ENCODE data around the gene FBXL7. TPM values are rescaled to one million over a fixed set of nuclear protein-coding genes. Genes with fewer than 3 reads are reported as not detected.

FBXL7 gene
- total RNA-seq, 5 donors from 2014 or later (not counting 1 experiment from before 2014, with no cell fraction given) = 0.06 to 0.07 TPM; not detected in 3

GRCh38 chr5:15564957-15565356 is 65.0 kb downstream of the FBXL7 start:
- Histone ChIP-seq H3K27ac (ENCODE audit: low read length) (no peak overlapping the region), H3K27me3 (replicated peaks in 1 of 2; ENCODE audit: control insufficient read depth in 2 of 2, extremely low read depth in 1 of 2, insufficient read depth in 2 of 2, low read length in 1 of 2) (no peaks in the 10 kb centered on the region), H3K9me3 (no peaks in the 10 kb centered on the region), H3K36me3 (ENCODE audit: control insufficient read depth in 2 of 2, extremely low read depth in 1 of 2, insufficient read depth in 1 of 2, low read length in 1 of 2) (no peaks in the 10 kb centered on the region), H3K4me1 (ENCODE audit: control insufficient read depth in 1 of 2, extremely low read depth in 1 of 2, insufficient read depth in 2 of 2, low read length in 2 of 2) (no peaks in the 10 kb centered on the region), H3K4me3 (ENCODE audit: control insufficient read depth in 1 of 2, extremely low read depth in 1 of 2, low read length in 1 of 2) (no peak overlapping the region)
- no peak overlapping the region for H3K4me3 Mint-ChIP-seq
- H3K9me3 Mint-ChIP-seq = peaks cover 0 to 6% (median 0%) of the 10 kb centered on the region in 3 donors
- no peaks in the 10 kb centered on the region for H3K4me1 Mint-ChIP-seq
- H3K36me3 Mint-ChIP-seq = no peaks in the 10 kb centered on the region
- CTCF ChIA-PET = no interaction called here
- no peak overlapping the region for H3K27ac Mint-ChIP-seq
- no peak for ATAC-seq (replicated peaks in 1 of 4)
- DNase-seq = no peak
- no CpG with 5 or more reads among the region's 1 CpG for WGBS (ENCODE audit: insufficient coverage)
- no peaks in the 10 kb centered on the region for H3K27me3 Mint-ChIP-seq
- POLR2A ChIA-PET = no interaction called here

DNA sequence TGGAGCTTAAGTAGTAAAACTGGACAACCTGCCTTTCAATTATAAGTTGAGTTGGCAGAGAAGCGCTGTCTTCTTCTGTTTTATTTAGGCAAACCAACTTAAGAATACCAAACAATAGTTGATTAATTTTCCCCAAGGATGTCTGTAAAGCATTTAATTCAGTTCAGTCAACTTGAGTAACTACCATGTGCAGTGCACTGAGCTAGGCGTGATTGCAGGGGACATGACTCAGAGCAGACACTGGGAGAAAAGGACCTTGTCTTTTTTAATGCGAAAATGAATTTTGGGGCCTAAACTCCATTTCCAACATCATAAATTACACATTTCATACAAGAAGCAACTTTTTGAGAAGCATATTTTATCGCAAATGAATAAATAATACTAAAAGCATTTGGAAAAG is 66.3 kb downstream of the FBXL7 start:
- H3K36me3 ChIP-seq (ENCODE audit: control insufficient read depth in 2 of 2, extremely low read depth in 1 of 2, insufficient read depth in 1 of 2, low read length in 1 of 2) = no peaks in the 10 kb centered on the region
- Mint-ChIP-seq H3K27ac (no peak overlapping the region), H3K4me1 (no peaks in the 10 kb centered on the region), H3K27me3 (no peaks in the 10 kb centered on the region), H3K36me3 (no peaks in the 10 kb centered on the region), H3K9me3 (peaks cover 0 to 10% (median 4%) of the 10 kb centered on the region in 3 donors), H3K4me3 (no peak overlapping the region)
- no peak for ATAC-seq (replicated peaks in 1 of 4)
- POLR2A ChIA-PET = no interaction called here
- no peak overlapping the region for H3K27ac ChIP-seq (ENCODE audit: low read length)
- no peaks in the 10 kb centered on the region for H3K4me1 ChIP-seq (ENCODE audit: control insufficient read depth in 1 of 2, extremely low read depth in 1 of 2, insufficient read depth in 2 of 2, low read length in 2 of 2)
- H3K9me3 ChIP-seq = no peaks in the 10 kb centered on the region
- H3K4me3 ChIP-seq (ENCODE audit: control insufficient read depth in 1 of 2, extremely low read depth in 1 of 2, low read length in 1 of 2) = no peak overlapping the region
- WGBS (ENCODE audit: insufficient coverage) = 100% methylated on average over 1 of the region's 4 CpGs
- H3K27me3 ChIP-seq (replicated peaks in 1 of 2; ENCODE audit: control insufficient read depth in 2 of 2, extremely low read depth in 1 of 2, insufficient read depth in 2 of 2, low read length in 1 of 2) = peaks cover 0 to 2% of the 10 kb centered on the region in 2 experiments
- no peak for DNase-seq
- CTCF ChIA-PET = no interaction called here

- no peaks in the 10 kb centered on the region for H3K27me3 Mint-ChIP-seq
- no peaks in the 10 kb centered on the region for H3K36me3 Mint-ChIP-seq
- H3K9me3 ChIP-seq = no peaks in the 10 kb centered on the region
- DNase-seq (no peak), ATAC-seq (replicated peaks in 1 of 4) (no peak)
- no peak overlapping the region for H3K27ac ChIP-seq (ENCODE audit: low read length)
- H3K4me3 Mint-ChIP-seq = no peak overlapping the region
- CTCF ChIA-PET = no interaction called here
- H3K9me3 Mint-ChIP-seq = peaks cover 0 to 10% (median 4%) of the 10 kb centered on the region in 3 donors
- no peak overlapping the region for H3K27ac Mint-ChIP-seq
- H3K4me1 ChIP-seq (ENCODE audit: control insufficient read depth in 1 of 2, extremely low read depth in 1 of 2, insufficient read depth in 2 of 2, low read length in 2 of 2) = no peaks in the 10 kb centered on the region
- POLR2A ChIA-PET = no interaction called here
- H3K4me3 ChIP-seq (ENCODE audit: control insufficient read depth in 1 of 2, extremely low read depth in 1 of 2, low read length in 1 of 2) = no peak overlapping the region
- H3K27me3 ChIP-seq (replicated peaks in 1 of 2; ENCODE audit: control insufficient read depth in 2 of 2, extremely low read depth in 1 of 2, insufficient read depth in 2 of 2, low read length in 1 of 2) = peaks cover 0 to 2% of the 10 kb centered on the region in 2 experiments
- H3K36me3 ChIP-seq (ENCODE audit: control insufficient read depth in 2 of 2, extremely low read depth in 1 of 2, insufficient read depth in 1 of 2, low read length in 1 of 2) = no peaks in the 10 kb centered on the region
- no peaks in the 10 kb centered on the region for H3K4me1 Mint-ChIP-seq
Measured at GRCh38 chr5:15566789-15567188, 66.8 kb downstream of the FBXL7 start.

DNA sequence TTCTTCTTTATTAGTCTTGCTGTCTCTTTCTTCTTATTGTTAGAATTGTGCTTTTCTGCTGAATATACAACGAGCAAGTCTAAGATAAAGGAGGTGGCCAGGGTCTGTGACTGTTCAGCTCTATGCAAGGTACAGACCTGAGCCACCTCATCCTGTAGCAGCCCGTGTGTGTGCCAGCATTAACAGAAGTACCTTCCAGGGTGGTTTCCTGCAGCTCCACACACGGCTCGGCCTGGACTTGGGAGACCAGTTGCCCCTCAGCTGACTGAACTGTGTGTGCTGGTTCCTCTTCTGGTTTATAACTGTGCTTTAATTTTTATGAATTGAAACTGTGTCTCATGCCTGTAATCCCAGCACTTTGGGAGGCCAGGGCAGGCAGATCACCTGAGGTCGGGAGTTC is 70.5 kb downstream of the FBXL7 start:
- ATAC-seq (replicated peaks in 1 of 4) (no peak), DNase-seq (no peak)
- ChIA-PET POLR2A (no interaction called here), CTCF (no interaction called here)
- H3K9me3 Mint-ChIP-seq = peaks cover 0 to 8% (median 4%) of the 10 kb centered on the region in 3 donors
- H3K27ac Mint-ChIP-seq = no peak overlapping the region
- H3K4me3 Mint-ChIP-seq = no peak overlapping the region
- Histone ChIP-seq H3K27me3 (replicated peaks in 1 of 2; ENCODE audit: control insufficient read depth in 2 of 2, extremely low read depth in 1 of 2, insufficient read depth in 2 of 2, low read length in 1 of 2) (peaks cover 0 to 2% of the 10 kb centered on the region in 2 experiments), H3K9me3 (no peaks in the 10 kb centered on the region), H3K4me1 (ENCODE audit: control insufficient read depth in 1 of 2, extremely low read depth in 1 of 2, insufficient read depth in 2 of 2, low read length in 2 of 2) (no peaks in the 10 kb centered on the region), H3K36me3 (ENCODE audit: control insufficient read depth in 2 of 2, extremely low read depth in 1 of 2, insufficient read depth in 1 of 2, low read length in 1 of 2) (no peaks in the 10 kb centered on the region), H3K27ac (ENCODE audit: low read length) (no peak overlapping the region), H3K4me3 (ENCODE audit: control insufficient read depth in 1 of 2, extremely low read depth in 1 of 2, low read length in 1 of 2) (no peak overlapping the region)
- no peaks in the 10 kb centered on the region for H3K4me1 Mint-ChIP-seq
- no peaks in the 10 kb centered on the region for H3K36me3 Mint-ChIP-seq
- WGBS (ENCODE audit: insufficient coverage) = 36% methylated on average over 2 of the region's 5 CpGs
- H3K27me3 Mint-ChIP-seq = no peaks in the 10 kb centered on the region

- H3K9me3 ChIP-seq = no peaks in the 10 kb centered on the region
- no peaks in the 10 kb centered on the region for H3K4me1 ChIP-seq (ENCODE audit: control insufficient read depth in 1 of 2, extremely low read depth in 1 of 2, insufficient read depth in 2 of 2, low read length in 2 of 2)
- ChIA-PET POLR2A (no interaction called here), CTCF (no interaction called here)
- no peak for DNase-seq
- Mint-ChIP-seq H3K36me3 (no peaks in the 10 kb centered on the region), H3K27ac (no peak overlapping the region), H3K4me3 (no peak overlapping the region), H3K4me1 (no peaks in the 10 kb centered on the region), H3K9me3 (peaks cover 0 to 4% (median 4%) of the 10 kb centered on the region in 3 donors), H3K27me3 (no peaks in the 10 kb centered on the region)
- peaks cover 0 to 2% of the 10 kb centered on the region in 2 experiments for H3K27me3 ChIP-seq (replicated peaks in 1 of 2; ENCODE audit: control insufficient read depth in 2 of 2, extremely low read depth in 1 of 2, insufficient read depth in 2 of 2, low read length in 1 of 2)
- no peak overlapping the region for H3K4me3 ChIP-seq (ENCODE audit: control insufficient read depth in 1 of 2, extremely low read depth in 1 of 2, low read length in 1 of 2)
- ATAC-seq (replicated peaks in 1 of 4) = no peak
- H3K27ac ChIP-seq (ENCODE audit: low read length) = no peak overlapping the region
- WGBS (ENCODE audit: insufficient coverage) = no CpG with 5 or more reads among the region's 1 CpG
- no peaks in the 10 kb centered on the region for H3K36me3 ChIP-seq (ENCODE audit: control insufficient read depth in 2 of 2, extremely low read depth in 1 of 2, insufficient read depth in 1 of 2, low read length in 1 of 2)
Measured at GRCh38 chr5:15571081-15571480, 71.1 kb downstream of the FBXL7 start.

GRCh38 chr5:15571618-15572017 is 71.6 kb downstream of the FBXL7 start:
- no peaks in the 10 kb centered on the region for H3K27me3 Mint-ChIP-seq
- ATAC-seq (replicated peaks in 1 of 4) (no peak), DNase-seq (no peak)
- Histone ChIP-seq H3K9me3 (no peaks in the 10 kb centered on the region), H3K27ac (ENCODE audit: low read length) (no peak overlapping the region), H3K36me3 (ENCODE audit: control insufficient read depth in 2 of 2, extremely low read depth in 1 of 2, insufficient read depth in 1 of 2, low read length in 1 of 2) (no peaks in the 10 kb centered on the region), H3K4me1 (ENCODE audit: control insufficient read depth in 1 of 2, extremely low read depth in 1 of 2, insufficient read depth in 2 of 2, low read length in 2 of 2) (no peaks in the 10 kb centered on the region), H3K4me3 (ENCODE audit: control insufficient read depth in 1 of 2, extremely low read depth in 1 of 2, low read length in 1 of 2) (no peak overlapping the region), H3K27me3 (replicated peaks in 1 of 2; ENCODE audit: control insufficient read depth in 2 of 2, extremely low read depth in 1 of 2, insufficient read depth in 2 of 2, low read length in 1 of 2) (peaks cover 0 to 2% of the 10 kb centered on the region in 2 experiments)
- no peaks in the 10 kb centered on the region for H3K36me3 Mint-ChIP-seq
- POLR2A ChIA-PET = no interaction called here
- CTCF ChIA-PET = no interaction called here
- no peaks in the 10 kb centered on the region for H3K4me1 Mint-ChIP-seq
- H3K4me3 Mint-ChIP-seq = no peak overlapping the region
- peaks cover 0 to 4% (median 4%) of the 10 kb centered on the region in 3 donors for H3K9me3 Mint-ChIP-seq
- WGBS (ENCODE audit: insufficient coverage) = 45% methylated on average over 1 of the region's 7 CpGs
- no peak overlapping the region for H3K27ac Mint-ChIP-seq

DNA sequence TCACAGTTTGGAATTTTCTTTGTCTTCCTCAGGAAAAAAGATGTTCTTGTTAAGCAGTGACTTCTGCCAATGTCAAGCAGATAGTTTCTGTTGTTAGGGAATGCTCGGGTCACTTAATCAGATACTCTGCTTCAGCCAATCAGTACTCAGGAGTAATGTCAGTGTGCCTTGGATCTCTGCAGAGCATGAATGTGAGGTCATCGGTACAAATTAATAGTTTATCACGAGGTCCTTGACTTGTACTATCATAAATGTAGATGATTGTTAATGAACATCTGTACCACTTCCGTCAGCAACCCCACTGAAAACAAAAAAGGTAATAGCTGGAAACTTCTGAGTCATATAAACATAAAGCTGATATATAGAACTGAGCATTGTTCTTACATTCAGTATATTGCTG is 73.6 kb downstream of the FBXL7 start:
- no peaks in the 10 kb centered on the region for H3K4me1 ChIP-seq (ENCODE audit: control insufficient read depth in 1 of 2, extremely low read depth in 1 of 2, insufficient read depth in 2 of 2, low read length in 2 of 2)
- H3K27me3 Mint-ChIP-seq = no peaks in the 10 kb centered on the region
- 80% methylated on average over 1 of the region's 4 CpGs for WGBS (ENCODE audit: insufficient coverage)
- H3K9me3 ChIP-seq = no peaks in the 10 kb centered on the region
- no peaks in the 10 kb centered on the region for H3K36me3 ChIP-seq (ENCODE audit: control insufficient read depth in 2 of 2, extremely low read depth in 1 of 2, insufficient read depth in 1 of 2, low read length in 1 of 2)
- no peak overlapping the region for H3K4me3 ChIP-seq (ENCODE audit: control insufficient read depth in 1 of 2, extremely low read depth in 1 of 2, low read length in 1 of 2)
- DNase-seq (no peak), ATAC-seq (replicated peaks in 1 of 4) (no peak)
- H3K27me3 ChIP-seq (replicated peaks in 1 of 2; ENCODE audit: control insufficient read depth in 2 of 2, extremely low read depth in 1 of 2, insufficient read depth in 2 of 2, low read length in 1 of 2) = peaks cover 0 to 2% of the 10 kb centered on the region in 2 experiments
- POLR2A ChIA-PET = no interaction called here
- no peak overlapping the region for H3K27ac Mint-ChIP-seq
- H3K9me3 Mint-ChIP-seq = peaks cover 0 to 4% (median 4%) of the 10 kb centered on the region in 3 donors
- no peak overlapping the region for H3K27ac ChIP-seq (ENCODE audit: low read length)
- CTCF ChIA-PET = no interaction called here
- H3K4me3 Mint-ChIP-seq = no peak overlapping the region
- H3K4me1 Mint-ChIP-seq = no peaks in the 10 kb centered on the region
- no peaks in the 10 kb centered on the region for H3K36me3 Mint-ChIP-seq

Data from T-cell (primary cell).